Measurements from ENCODE around the gene XXYLT1.

- TF ChIP-seq TARDBP (IDR thresholded peaks at IDR 0.05) (no peak), ZNF384 (IDR thresholded peaks at IDR 0.05) (no peak), SP1 (IDR thresholded peaks at IDR 0.05) (no peak), FOXA1 (IDR thresholded peaks at IDR 0.05) (no peak), LEF1 (IDR thresholded peaks at IDR 0.05; ENCODE audit: borderline replicate concordance) (no peak), FOXM1 (IDR thresholded peaks at IDR 0.05; ENCODE audit: borderline replicate concordance) (no peak)
These were observed 159.2 kb downstream of the XXYLT1 start for GRCh38 chr3:195111766-195112165.

Measured in HEK293T (cell line).